HepG2 (cell line): ENCODE data around the gene GALNT12.

ENCODE experiments used
- CAMTA2 ChIP-seq: sonication (generic); formaldehyde crosslinking; IDR thresholded peaks from 2 replicates; pipeline ENCODE4 v1.4.0; 2020; ENCODE audit warnings: mild to moderate bottlenecking, missing genetic modification reagents, borderline replicate concordance
- POLR2AphosphoS5 ChIP-seq: IDR thresholded peaks from 2 replicates; pipeline ENCODE4 v1.6.1; 2012; ENCODE audit warnings: low read depth, low read length
- U2AF1 ChIP-seq: fragments of 200-400 bp; formaldehyde crosslinking; optimal IDR thresholded peaks from 2 replicates; pipeline ENCODE3; 2017; ENCODE audit warnings: mild to moderate bottlenecking, low read depth, low read length
- ZNF510 ChIP-seq: sonication (generic); formaldehyde crosslinking; IDR thresholded peaks from 2 replicates; pipeline ENCODE4 v1.4.0; 2020; ENCODE audit warnings: low read depth, mild to moderate bottlenecking, missing genetic modification reagents
- ZNF709 ChIP-seq: sonication (generic); formaldehyde crosslinking; IDR thresholded peaks from 2 replicates; pipeline ENCODE4 v1.5.0; 2020; ENCODE audit warnings: mild to moderate bottlenecking, missing genetic modification reagents

GRCh38 chr9:98875536-98875935, 68.1 kb downstream of the GALNT12 start:
- TF ChIP-seq CAMTA2 (CRISPR knock-in tag) (no peak), POLR2AphosphoS5 (no peak), ZNF510 (CRISPR knock-in tag) (no peak), ZNF709 (CRISPR knock-in tag) (no peak), U2AF1 (no peak)
